PC-9 (cell line): ENCODE data around the gene TTC23.

Experiments used
- EZH2 ChIP-seq: fragments of 200-600 bp; sonication (generic); IDR thresholded peaks from 2 replicates; pipeline ENCODE4 v1.8.0; 2017; ENCODE audit warnings: antibody characterized with exemption, low read depth
- TF ChIP-seq, protein P1 (sequence below): fragments of 200-600 bp; sonication (generic); conservative IDR thresholded peaks from 2 replicates; pipeline ENCODE4 v1.6.1; 2017; ENCODE audit warnings: mixed run types, antibody characterized with exemption, mild to moderate bottlenecking, moderate library complexity

DNA sequence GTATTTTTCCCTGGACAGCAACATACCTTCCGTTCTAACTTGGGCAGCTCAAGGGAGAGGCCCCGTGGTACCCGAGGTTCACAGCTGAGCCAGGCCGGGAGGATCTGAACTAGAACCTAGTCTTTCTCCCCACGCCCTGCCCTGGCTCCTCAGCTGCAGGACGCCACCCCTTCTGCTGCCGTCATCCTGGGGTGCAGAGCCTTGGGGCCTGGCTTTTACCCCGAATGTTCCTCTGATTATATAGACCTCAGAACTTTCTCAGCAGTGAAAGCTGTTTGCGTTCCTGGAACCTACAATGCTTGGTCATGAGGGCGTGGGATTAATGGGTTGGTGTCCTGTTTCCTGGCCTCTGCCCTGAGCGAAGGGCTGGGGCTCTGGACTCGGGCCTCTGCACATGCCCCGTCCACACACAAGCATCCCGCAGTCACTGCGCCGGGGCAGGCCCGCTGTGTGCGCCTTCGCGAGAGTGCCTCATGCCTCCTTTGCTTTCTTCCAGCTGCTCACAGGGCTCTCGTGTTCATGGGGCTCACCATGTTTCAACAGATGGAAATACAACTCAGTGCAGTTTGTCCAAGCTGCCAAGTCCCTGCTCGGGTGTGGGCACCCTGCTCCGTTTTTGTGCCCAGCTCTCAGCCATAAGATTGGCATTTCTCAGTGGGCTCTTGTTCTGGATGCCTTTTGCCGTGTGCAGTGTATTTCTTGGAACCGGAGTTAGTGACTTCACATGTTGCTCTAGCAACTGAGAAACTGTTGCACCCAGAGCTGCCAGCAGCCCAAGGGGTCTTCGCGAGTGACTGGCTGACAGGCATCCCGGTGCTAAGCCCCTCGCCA is 124.1 kb downstream of the TTC23 start:
- TF ChIP-seq, protein P1, sequence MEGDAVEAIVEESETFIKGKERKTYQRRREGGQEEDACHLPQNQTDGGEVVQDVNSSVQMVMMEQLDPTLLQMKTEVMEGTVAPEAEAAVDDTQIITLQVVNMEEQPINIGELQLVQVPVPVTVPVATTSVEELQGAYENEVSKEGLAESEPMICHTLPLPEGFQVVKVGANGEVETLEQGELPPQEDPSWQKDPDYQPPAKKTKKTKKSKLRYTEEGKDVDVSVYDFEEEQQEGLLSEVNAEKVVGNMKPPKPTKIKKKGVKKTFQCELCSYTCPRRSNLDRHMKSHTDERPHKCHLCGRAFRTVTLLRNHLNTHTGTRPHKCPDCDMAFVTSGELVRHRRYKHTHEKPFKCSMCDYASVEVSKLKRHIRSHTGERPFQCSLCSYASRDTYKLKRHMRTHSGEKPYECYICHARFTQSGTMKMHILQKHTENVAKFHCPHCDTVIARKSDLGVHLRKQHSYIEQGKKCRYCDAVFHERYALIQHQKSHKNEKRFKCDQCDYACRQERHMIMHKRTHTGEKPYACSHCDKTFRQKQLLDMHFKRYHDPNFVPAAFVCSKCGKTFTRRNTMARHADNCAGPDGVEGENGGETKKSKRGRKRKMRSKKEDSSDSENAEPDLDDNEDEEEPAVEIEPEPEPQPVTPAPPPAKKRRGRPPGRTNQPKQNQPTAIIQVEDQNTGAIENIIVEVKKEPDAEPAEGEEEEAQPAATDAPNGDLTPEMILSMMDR, result no peak
- no peak for TF ChIP-seq EZH2
